ENCODE measurements around the gene PLEKHH1.

Gene PLEKHH1

DNA sequence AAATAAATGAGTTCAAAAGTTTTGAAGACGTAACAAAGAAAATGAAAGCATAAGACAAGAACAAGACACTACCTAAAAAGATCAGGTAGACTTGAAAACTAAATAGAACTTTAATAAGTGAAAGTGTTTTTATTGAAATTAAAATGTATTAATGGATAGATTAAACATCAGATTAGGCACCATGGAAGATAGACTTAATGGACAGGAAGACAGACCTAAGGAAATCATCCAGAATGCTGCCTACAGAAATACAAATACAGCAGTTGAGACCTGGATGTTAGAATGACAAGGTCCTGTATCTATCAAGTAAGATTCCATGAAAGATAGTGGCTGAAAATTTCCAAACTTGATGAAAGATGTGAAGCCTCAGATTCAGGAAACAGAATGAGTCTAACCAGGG, 11.5 kb downstream of the PLEKHH1 start:
- Histone ChIP-seq H3K4me2 (ENCODE audit: low read length) (no peak overlapping the region), H3K27me3 (ENCODE audit: low read depth, low read length) (peaks cover 42% of the 10 kb centered on the region), H2AFZ (ENCODE audit: low read depth, low read length) (no peak overlapping the region), H3K36me3 (replicated peaks; ENCODE audit: low read depth, low read length) (no peaks in the 10 kb centered on the region), H3K4me3 (ENCODE audit: low read length) (no peak overlapping the region), H4K20me1 (ENCODE audit: insufficient read depth, low read length) (no peaks in the 10 kb centered on the region), H3K9ac (ENCODE audit: low read length) (no peak overlapping the region), H3K79me2 (ENCODE audit: low read length) (no peaks in the 10 kb centered on the region), H3K4me1 (ENCODE audit: low read length) (peaks cover 7% of the 10 kb centered on the region; the same call in 1 of the 2 replicates), H3K9me3 (ENCODE audit: insufficient read depth, low read length) (peaks cover 8% of the 10 kb centered on the region), H3K27ac (ENCODE audit: low read length) (no peak overlapping the region)
- TF ChIP-seq EZH2phosphoT487 (IDR thresholded peaks at IDR 0.05; ENCODE audit: low read depth) (no peak), CTCF (IDR thresholded peaks at IDR 0.05; ENCODE audit: low read depth, low read length) (no peak)

GRCh38 chr14:67547224-67547780, 14.2 kb downstream of the PLEKHH1 start:
- Histone ChIP-seq H4K20me1 (ENCODE audit: insufficient read depth, low read length) (no peaks in the 10 kb centered on the region), H3K27ac (ENCODE audit: low read length) (no peak overlapping the region), H3K79me2 (ENCODE audit: low read length) (no peaks in the 10 kb centered on the region), H3K9me3 (ENCODE audit: insufficient read depth, low read length) (peaks cover 8% of the 10 kb centered on the region), H3K27me3 (ENCODE audit: low read depth, low read length) (peaks cover 22% of the 10 kb centered on the region), H3K4me2 (ENCODE audit: low read length) (no peak overlapping the region), H3K36me3 (replicated peaks; ENCODE audit: low read depth, low read length) (no peaks in the 10 kb centered on the region), H3K4me3 (ENCODE audit: low read length) (no peak overlapping the region), H3K9ac (ENCODE audit: low read length) (no peak overlapping the region), H3K4me1 (ENCODE audit: low read length) (no peaks in the 10 kb centered on the region), H2AFZ (ENCODE audit: low read depth, low read length) (no peak overlapping the region)
- TF ChIP-seq CTCF (IDR thresholded peaks at IDR 0.05; ENCODE audit: low read depth, low read length) = no peak
- TF ChIP-seq EZH2phosphoT487 (IDR thresholded peaks at IDR 0.05; ENCODE audit: low read depth) = no peak

DNA sequence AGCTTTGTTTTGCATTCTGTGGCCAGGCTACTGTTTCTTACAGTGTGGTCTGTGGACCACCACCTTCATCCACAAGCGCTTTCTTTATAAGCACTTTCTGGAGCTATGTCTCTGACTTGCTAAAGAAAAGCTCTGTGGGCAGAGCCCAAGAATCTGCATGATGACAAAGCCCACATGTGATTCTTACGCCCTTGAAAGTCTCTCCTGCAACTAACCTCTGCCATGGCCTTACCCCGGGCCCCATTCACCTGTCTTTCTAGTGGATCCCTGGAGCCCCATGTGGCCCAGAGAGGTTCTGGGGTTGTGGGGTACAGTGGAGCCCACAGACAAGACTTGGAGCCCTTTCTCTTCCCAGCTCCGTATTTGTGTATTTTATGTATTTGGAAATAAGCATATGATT, 16.6 kb downstream of the PLEKHH1 start:
- Histone ChIP-seq H4K20me1 (ENCODE audit: insufficient read depth, low read length) (no peaks in the 10 kb centered on the region), H3K4me1 (ENCODE audit: low read length) (no peaks in the 10 kb centered on the region), H3K4me2 (ENCODE audit: low read length) (no peak overlapping the region), H3K27ac (ENCODE audit: low read length) (no peak overlapping the region), H3K4me3 (ENCODE audit: low read length) (no peak overlapping the region), H2AFZ (ENCODE audit: low read depth, low read length) (no peak overlapping the region), H3K9me3 (ENCODE audit: insufficient read depth, low read length) (peaks cover 6% of the 10 kb centered on the region), H3K27me3 (ENCODE audit: low read depth, low read length) (peaks cover 16% of the 10 kb centered on the region), H3K9ac (ENCODE audit: low read length) (no peak overlapping the region), H3K79me2 (ENCODE audit: low read length) (no peaks in the 10 kb centered on the region), H3K36me3 (replicated peaks; ENCODE audit: low read depth, low read length) (no peaks in the 10 kb centered on the region)
- TF ChIP-seq CTCF (IDR thresholded peaks at IDR 0.05; ENCODE audit: low read depth, low read length) (no peak), EZH2phosphoT487 (IDR thresholded peaks at IDR 0.05; ENCODE audit: low read depth) (no peak)

DNA sequence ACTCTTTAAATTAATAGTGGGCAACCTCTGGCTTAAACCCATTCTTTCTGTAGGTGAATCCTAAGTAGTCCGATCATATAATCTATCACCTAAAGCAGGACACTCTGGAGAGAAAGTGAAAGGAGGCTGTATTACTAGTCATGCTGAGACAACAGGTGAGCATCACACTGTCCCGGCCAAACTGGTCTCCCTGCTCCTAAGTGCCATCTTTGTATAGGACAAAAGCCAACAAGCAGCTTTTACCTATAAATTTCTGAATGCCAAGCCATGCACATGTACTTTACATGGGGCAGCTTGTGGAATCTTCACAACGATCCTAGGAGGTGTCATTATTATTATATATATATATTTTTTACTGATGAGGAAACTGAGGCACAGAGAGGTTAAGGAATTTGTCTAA, 18.0 kb downstream of the PLEKHH1 start:
- TF ChIP-seq CTCF (IDR thresholded peaks at IDR 0.05; ENCODE audit: low read depth, low read length) = no peak
- no peak for TF ChIP-seq EZH2phosphoT487 (IDR thresholded peaks at IDR 0.05; ENCODE audit: low read depth)
- H4K20me1 ChIP-seq (ENCODE audit: insufficient read depth, low read length) = no peaks in the 10 kb centered on the region
- H3K79me2 ChIP-seq (ENCODE audit: low read length) = no peaks in the 10 kb centered on the region
- H3K36me3 ChIP-seq (replicated peaks; ENCODE audit: low read depth, low read length) = no peaks in the 10 kb centered on the region
- no peaks in the 10 kb centered on the region for H3K9me3 ChIP-seq (ENCODE audit: insufficient read depth, low read length)
- no peak overlapping the region for H3K9ac ChIP-seq (ENCODE audit: low read length)
- peaks cover 11% of the 10 kb centered on the region; the same call in 1 of the 2 replicates for H3K27me3 ChIP-seq (ENCODE audit: low read depth, low read length)
- no peak overlapping the region for H3K27ac ChIP-seq (ENCODE audit: low read length)
- H3K4me1 ChIP-seq (ENCODE audit: low read length) = no peaks in the 10 kb centered on the region
- no peak overlapping the region for H3K4me3 ChIP-seq (ENCODE audit: low read length)
- H3K4me2 ChIP-seq (ENCODE audit: low read length) = no peak overlapping the region
- no peak overlapping the region for H2AFZ ChIP-seq (ENCODE audit: low read depth, low read length)
